Hepatocyte (in vitro differentiated cells): ENCODE data around the gene PAM.

Experiments used
- CTCF ChIP-seq: fragments of 200-600 bp; sonication (generic); IDR thresholded peaks from 2 replicates; pipeline ENCODE4 v1.5.1; 2016; ENCODE audit warnings: antibody characterized with exemption, mild to moderate bottlenecking; ENCODE audit not compliant: poor library complexity
- EZH2 ChIP-seq: fragments of 200-600 bp; sonication (generic); IDR thresholded peaks from 2 replicates; pipeline ENCODE4 v1.6.1; 2016; ENCODE audit warnings: antibody characterized with exemption, mild to moderate bottlenecking, borderline replicate concordance
- EZH2phosphoT487 ChIP-seq: fragments of 200-600 bp; sonication (generic); IDR thresholded peaks from one replicate; pipeline ENCODE4 v1.6.1; 2018; ENCODE audit warnings: antibody characterized with exemption, mild to moderate bottlenecking, low read depth, moderate library complexity; ENCODE audit not compliant: unreplicated experiment, severe bottlenecking

- TF ChIP-seq EZH2phosphoT487 (no peak), CTCF (no peak), EZH2 (no peak)
Measured at GRCh38 chr5:102771435-102771834, 16.3 kb downstream of the PAM start.
